NCI-H2107 treated with DMSO at 0.1 percent for 48 hours (cell line): ENCODE results near the gene RAB11FIP4.

Source experiments
- DNase-seq: peaks from one replicate; lab custom pipeline; 2025; ENCODE audit not compliant: unreplicated experiment; lab: John Stamatoyannopoulos, UW

Gene RAB11FIP4

DNA sequence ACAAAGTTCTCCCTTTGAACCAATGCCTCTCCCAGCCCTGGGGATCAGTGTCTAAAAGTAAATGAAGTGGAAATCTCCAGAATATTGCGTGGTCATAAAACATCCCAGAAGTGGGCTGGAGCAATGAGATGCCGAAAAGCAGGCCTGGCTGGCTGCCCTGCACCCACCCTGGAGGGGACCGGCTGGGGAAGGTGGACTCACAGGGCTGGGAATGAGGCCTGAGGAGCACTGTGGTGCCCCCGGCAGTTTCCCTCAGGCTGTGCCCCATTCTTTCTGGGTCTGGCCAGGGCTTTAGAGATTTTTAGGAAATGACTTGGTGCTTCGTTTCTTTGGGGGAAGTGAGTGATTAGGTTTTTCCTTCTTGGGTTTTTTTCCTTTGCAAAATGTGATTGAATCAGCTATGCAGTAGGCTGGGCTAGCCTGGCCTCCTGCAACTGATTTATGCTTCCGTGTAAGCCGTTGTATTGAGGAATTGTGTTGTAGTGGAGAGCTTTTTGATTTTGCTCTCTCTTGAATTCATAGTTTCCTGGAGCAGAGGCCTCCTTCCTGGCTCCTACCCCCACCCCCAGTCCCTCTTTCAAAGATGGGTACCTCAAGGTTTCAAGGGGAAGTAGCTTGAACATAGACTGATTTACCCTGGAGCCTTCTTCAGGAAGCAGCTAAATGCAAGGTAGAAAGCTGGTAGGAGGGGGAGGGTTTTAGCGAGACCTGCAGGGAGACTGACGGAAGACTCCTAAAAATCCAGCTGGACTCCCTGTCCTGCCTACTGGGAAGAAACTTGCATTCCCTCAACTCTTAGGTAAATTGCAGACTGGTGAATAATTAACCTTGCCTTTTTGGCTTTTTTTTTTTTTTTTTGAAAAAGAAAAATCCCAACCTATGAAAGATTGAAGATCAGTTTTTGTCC, 170.2 kb downstream of the RAB11FIP4 start:
- DNase-seq: no peak

GRCh38 chr17:31562376-31562840, 170.9 kb downstream of the RAB11FIP4 start:
- DNase-seq: no peak

DNA sequence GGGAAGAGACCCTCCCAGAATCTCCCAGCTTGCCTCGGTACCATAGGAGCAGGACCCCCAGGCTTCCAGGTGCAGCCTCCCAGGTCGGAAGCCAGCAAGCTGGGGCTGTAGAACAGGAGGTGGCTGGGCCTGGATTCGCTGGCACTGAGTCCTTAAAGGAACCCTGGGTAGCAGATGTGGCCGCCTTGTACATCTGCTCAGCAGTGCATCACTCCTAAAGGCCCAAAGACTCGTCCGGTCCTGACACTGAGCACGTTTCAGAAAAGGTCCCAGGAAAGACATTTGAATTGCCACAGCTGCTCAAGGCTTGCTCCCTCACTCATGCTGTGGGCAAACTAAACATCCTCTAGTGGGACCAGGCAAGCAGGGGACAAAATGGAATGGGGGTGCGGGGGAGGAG, 172.8 kb downstream of the RAB11FIP4 start:
- no peak for DNase-seq

GRCh38 chr17:31564883-31565301, 173.4 kb downstream of the RAB11FIP4 start:
- no peak for DNase-seq

- no peak for DNase-seq
Measured at GRCh38 chr17:31565652-31566051, 174.2 kb downstream of the RAB11FIP4 start.

DNA sequence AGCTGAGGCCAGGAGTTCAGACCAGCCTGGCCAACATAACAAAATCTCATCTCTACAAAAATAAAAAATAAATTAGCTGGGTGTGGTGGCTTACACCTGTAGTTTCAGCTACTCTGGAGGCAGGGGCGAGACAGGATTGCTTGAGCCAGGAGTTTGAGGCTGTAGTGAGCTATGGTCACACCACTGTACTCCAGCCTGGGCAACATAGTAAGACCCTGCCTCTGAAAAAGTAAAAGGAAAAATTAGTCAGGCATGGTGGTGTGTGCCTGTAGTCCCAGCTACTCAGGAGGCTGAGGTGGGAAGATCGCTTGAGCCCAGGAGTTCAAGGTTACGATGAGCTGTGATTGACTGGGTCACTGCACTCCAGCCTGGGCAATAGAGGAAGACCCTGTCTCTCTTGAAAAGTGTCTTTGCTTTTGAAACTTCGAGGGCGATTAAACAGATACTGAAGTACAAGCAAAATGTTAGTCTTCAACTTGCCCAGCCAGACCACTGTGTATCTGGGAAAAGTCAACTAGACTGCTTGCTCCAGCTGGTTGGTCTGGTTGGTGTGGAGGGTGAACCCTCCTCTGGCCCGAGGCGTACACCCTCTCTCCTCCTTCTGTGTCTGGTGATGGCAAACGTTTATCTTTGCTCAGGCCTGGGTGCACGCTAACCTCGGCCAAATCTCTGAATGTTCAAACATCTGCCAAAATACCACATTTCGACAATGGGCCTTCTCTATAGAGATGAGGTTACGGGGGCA, 174.9 kb downstream of the RAB11FIP4 start:
- no peak for DNase-seq

DNA sequence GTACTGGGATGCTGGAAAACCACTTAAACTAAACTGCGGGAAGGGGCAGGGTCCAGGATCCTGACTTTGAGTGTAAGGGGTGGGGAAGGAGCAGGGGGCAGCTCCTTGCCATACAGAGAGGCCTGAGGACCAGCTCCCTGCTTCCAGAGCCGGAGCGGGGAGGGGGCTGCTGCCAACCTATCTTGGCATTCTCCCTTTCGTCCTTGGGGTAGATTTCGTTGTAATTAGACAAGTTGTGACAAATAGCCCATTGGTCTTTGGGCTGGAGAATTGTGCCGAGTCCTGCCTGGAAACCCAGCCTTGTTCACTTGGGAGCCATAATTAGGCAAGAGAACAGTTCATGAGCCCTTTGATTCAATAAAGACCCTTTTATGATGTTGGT, 175.5 kb downstream of the RAB11FIP4 start:
- no peak for DNase-seq

- DNase-seq: no peak
Measured at GRCh38 chr17:31568121-31568520, 176.6 kb downstream of the RAB11FIP4 start.

DNA sequence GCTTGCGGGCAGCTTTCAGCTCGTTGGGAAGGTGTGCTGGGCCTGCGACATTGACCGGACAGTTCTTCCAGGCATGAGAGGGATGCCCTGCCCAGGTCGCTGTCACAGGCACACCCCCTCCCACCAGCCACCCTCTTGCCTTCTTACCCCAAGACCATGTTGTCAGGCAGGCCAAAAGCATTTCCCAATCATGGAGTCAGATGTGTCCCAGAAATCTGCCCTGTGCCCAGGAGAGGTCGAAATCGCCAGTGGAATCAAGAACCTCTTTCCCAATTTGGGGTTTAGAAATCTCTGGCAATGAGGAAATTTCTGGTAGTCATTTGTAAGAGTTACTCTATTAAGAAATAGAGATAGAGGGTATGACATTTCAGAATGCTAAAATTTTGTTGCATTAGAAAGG, 177.1 kb downstream of the RAB11FIP4 start:
- no peak for DNase-seq

DNA sequence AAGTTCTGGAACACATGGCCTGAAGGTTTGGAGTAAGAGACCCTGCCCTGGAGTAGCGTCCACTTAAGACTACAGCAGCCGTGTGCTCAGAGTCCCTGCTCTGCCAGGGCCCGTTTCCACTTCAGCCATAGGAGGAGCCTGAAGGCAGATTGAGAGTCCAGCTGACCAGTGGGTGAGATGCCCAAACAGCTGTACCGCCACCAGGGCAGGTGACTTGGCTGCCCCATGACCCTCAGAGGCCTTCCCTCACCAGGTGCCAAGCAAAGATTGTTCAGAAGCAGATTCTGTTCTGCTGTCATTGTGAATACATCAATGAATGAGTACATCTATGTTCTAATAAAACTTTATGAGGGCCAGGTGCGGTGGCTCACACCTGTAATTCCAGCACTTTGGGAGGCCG, 178.8 kb downstream of the RAB11FIP4 start:
- no peak for DNase-seq

DNA sequence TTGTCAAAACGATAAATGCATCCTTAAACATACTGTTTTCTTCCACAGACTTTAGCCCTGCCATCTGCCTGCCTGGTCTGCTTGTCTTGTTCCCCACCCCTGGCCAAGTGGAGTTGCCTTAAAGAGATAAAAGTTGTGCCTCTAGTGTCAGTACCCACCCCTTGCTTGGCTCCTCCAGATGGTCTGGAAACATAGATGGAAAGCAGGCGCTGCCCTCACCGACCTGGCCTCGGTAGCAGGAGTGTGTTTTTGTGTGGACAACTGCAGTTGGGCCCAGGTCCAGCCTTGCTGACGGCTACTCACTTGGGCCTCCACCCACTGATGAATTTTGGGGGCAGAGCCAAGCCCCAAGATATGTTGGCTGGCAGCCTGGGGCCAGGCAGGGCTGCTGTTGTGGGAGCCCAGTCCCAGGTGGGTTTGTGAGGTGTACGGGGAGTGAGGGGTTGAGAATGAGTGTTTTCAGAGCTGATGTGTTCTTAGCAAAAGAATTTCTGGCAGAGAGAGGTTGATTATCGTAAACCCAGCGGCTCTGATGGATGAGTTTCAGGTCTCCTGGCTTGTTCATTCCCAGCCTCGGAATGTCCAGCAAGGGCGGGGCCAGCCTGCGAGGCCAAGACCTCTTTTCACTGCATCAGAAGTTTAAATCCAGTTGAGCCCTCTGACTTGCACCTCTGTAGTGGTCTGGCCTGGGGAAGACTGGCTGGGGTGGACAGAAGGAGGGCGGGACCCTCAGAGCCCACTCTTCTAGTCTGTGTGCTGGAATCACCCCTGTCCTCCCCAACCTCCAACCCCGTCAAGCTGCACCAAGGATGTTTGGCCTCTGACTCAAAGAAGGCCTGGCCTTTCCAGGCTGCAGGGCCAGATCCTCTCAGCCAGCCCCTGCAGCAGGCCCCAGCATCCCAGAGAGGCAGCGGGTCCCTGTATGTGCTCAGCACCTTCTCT, 179.7 kb downstream of the RAB11FIP4 start:
- DNase-seq: no peak

- no peak for DNase-seq
Measured at GRCh38 chr17:31572341-31572740, 180.9 kb downstream of the RAB11FIP4 start.

DNA sequence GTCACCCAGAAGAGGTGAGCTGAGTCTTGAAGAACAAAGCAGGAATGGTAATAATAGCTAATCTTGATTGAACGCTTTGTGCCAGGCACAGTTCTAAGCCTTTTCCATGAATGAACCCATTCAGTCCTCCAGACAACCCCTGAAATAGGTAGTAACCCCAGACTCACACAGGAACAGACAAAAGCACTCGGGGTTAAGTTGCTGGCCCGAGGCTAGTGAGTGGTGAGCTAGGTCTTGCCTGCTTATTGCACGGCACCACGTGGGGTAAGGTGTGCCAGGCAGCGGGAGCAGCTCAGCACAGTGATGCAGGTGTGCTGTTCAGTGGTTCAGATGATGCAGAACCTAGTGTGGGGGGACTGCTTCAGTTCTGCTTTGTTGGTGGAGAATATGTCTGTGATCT, 181.6 kb downstream of the RAB11FIP4 start:
- no peak for DNase-seq

- no peak for DNase-seq
Measured at GRCh38 chr17:31573861-31574260, 182.4 kb downstream of the RAB11FIP4 start.

- no peak for DNase-seq
Measured at GRCh38 chr17:31574458-31574857, 183.0 kb downstream of the RAB11FIP4 start.

DNA sequence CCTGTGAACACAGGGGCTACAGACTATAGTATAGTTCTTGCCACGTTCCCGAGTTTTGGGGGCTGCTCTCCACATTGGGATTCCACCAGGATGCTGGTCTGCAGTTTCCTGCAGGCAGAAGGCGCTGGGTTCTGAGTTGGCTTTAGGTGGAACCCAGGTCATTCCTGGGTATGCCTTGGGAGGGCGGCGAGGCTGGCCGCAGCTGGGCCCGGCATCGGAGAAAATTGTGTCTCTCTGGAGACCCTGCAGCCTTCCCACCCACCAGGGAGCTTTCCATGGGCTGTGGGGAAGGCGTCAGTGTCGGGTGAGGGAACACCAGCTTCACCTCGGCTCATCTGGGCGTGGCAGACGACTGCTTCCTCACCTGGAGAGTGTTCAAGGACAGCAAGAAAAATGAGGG, 183.6 kb downstream of the RAB11FIP4 start:
- DNase-seq: no peak

- no peak for DNase-seq
Measured at GRCh38 chr17:31579265-31579664, 187.8 kb downstream of the RAB11FIP4 start.

- no peak for DNase-seq
Measured at GRCh38 chr17:31580316-31580705, 188.8 kb downstream of the RAB11FIP4 start.

GRCh38 chr17:31580706-31581490, 189.4 kb downstream of the RAB11FIP4 start:
- DNase-seq: peak; percentile 15

DNA sequence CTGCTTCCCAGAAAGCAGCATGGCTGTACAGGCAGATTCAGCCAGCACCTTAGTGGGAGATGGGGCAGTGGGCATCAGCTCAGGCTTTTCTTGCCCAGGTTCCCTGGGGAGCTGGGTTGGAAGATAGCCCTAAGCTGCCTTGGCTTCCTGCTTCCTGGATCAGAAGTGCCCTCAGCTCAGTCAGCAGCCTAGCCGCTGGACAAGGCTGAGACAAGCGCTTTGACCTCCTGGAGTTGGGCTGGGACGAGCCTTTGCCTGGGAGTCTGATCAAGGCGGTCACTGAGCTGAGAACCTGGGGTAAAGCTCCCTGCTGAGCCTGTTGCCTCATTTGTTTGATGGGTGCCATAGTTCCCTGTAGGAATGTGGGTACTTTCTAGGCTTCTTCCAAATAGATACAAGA, 190.0 kb downstream of the RAB11FIP4 start:
- no peak for DNase-seq
